Smooth muscle cell (in vitro differentiated cells): ENCODE measurements around the gene AAMP. TPM values are rescaled to one million over a fixed set of nuclear protein-coding genes. Genes with fewer than 3 reads are reported as not detected.
A peak's percentile ranks its signal among the peaks of the same experiment; 100 is the strongest.

ENCODE experiments used
- DNase-seq: peaks from one replicate; lab custom pipeline; 2025; ENCODE audit not compliant: unreplicated experiment; lab: John Stamatoyannopoulos, UW
- H2AFZ ChIP-seq: fragments of 200-600 bp; sonication (generic); 2 replicates; pipeline ENCODE4 v1.6.0; 2016; ENCODE audit warnings: antibody characterized with exemption, low read depth, mild to moderate bottlenecking
- H3F3A ChIP-seq: fragments of 200-600 bp; sonication (generic); 2 replicates; pipeline ENCODE4 v1.6.0; 2017; ENCODE audit warnings: antibody characterized with exemption, low read depth
- H3K27ac ChIP-seq: fragments of 200-600 bp; sonication (generic); 2 replicates; pipeline ENCODE4 v1.5.1; 2016; ENCODE audit warnings: low read depth, mild to moderate bottlenecking
- H3K27me3 ChIP-seq: fragments of 200-600 bp; sonication (generic); 2 replicates; pipeline ENCODE4 v1.6.1; 2016; ENCODE audit warnings: low read depth, mild to moderate bottlenecking
- H3K36me3 ChIP-seq: fragments of 200-600 bp; sonication (generic); 2 replicates; pipeline ENCODE4 v1.5.1; 2016; ENCODE audit warnings: low read depth
- H3K4me1 ChIP-seq: fragments of 200-600 bp; sonication (generic); 2 replicates; pipeline ENCODE4 v1.5.1; 2016; ENCODE audit warnings: low read depth
- H3K4me2 ChIP-seq: fragments of 200-600 bp; sonication (generic); 2 replicates; pipeline ENCODE4 v1.6.0; 2016; ENCODE audit warnings: mild to moderate bottlenecking
- H3K4me3 ChIP-seq: fragments of 200-600 bp; sonication (generic); 2 replicates; pipeline ENCODE4 v1.5.1; 2016; ENCODE audit warnings: mild to moderate bottlenecking
- H3K79me2 ChIP-seq: fragments of 200-600 bp; sonication (generic); 2 replicates; pipeline ENCODE4 v1.6.0; 2016; ENCODE audit warnings: low read depth, mild to moderate bottlenecking
- H3K9ac ChIP-seq: fragments of 200-600 bp; sonication (generic); 2 replicates; pipeline ENCODE4 v1.6.0; 2016; ENCODE audit warnings: low read depth
- H3K9me3 ChIP-seq: fragments of 200-600 bp; sonication (generic); replicated peaks from 2 replicates; pipeline ENCODE4 v1.5.1; 2016; ENCODE audit warnings: low read depth
- H4K20me1 ChIP-seq: fragments of 200-600 bp; sonication (generic); 2 replicates; pipeline ENCODE4 v1.6.0; 2016; ENCODE audit warnings: low read depth
- CTCF ChIP-seq: fragments of 200-600 bp; sonication (generic); IDR thresholded peaks from 2 replicates; pipeline ENCODE4 v1.5.1; 2017; ENCODE audit warnings: borderline replicate concordance, mild to moderate bottlenecking, antibody characterized with exemption; ENCODE audit not compliant: insufficient read depth, poor library complexity, severe bottlenecking
- WGBS: methylation state at CpG from one replicate; pipeline ENCODE4 v1.1.7; 2016; ENCODE audit warnings: low lambda C conversion rate; 5-methylcytosine and 5-hydroxymethylcytosine counted together
- polyA plus RNA-seq: library from polyadenylated mRNA; unstranded; fragments of >200 nt; fragmentation: Nextera tagmentation; extraction: Ambion mirVana; gene quantifications from 2 replicates; pipeline ENCODE4 v1.2.1, GENCODE V29; 2016
- total RNA-seq: library from RNA; depleted of rRNA; stranded (reverse); fragments of >200 nt; gene quantifications from 2 replicates; pipeline ENCODE4 v1.2.3, GENCODE V29; 2014

AAMP gene
- total RNA-seq (58.9 and 71.5 TPM in 2 replicates), polyA plus RNA-seq (95.8 and 135 TPM in 2 replicates)

GRCh38 chr2:218269900-218270720, at the start of gene AAMP, which contains the start of gene PNKD:
Gene AAMP, minus strand, starts transcription at chr2:218270137. Its CDS starts 51 bp downstream, at chr2:218270086.
Gene PNKD, plus strand, starts transcription at chr2:218270519. Its CDS starts 17 bp downstream, at chr2:218270536.
- Histone ChIP-seq H4K20me1 (peaks cover 6% of the 10 kb centered on the region), H3K36me3 (no peaks in the 10 kb centered on the region), H3K27me3 (no peaks in the 10 kb centered on the region), H3K27ac (peak within 1 kb of the TSS; percentile 45), H3K4me2 (peak within 1 kb of the TSS; percentile 97), H3F3A (peaks cover 6% of the 10 kb centered on the region), H3K9me3 (no peaks in the 10 kb centered on the region), H3K4me1 (peaks cover 9% of the 10 kb centered on the region), H3K79me2 (peaks cover 33% of the 10 kb centered on the region), H3K4me3 (peak within 1 kb of the TSS; percentile 86), H3K9ac (peak within 1 kb of the TSS; percentile 78), H2AFZ (no peak within 1 kb of the TSS)
- under 1% methylated on average over 64 of the region's 64 CpGs for WGBS
- peak; percentile 99 for DNase-seq
- no peak for TF ChIP-seq CTCF

GRCh38 chr2:218318241-218318640, 48.3 kb upstream of the AAMP start:
- Histone ChIP-seq H3K79me2 (no peaks in the 10 kb centered on the region), H3K4me3 (no peak overlapping the region), H3K27me3 (no peaks in the 10 kb centered on the region), H3K4me2 (no peak overlapping the region), H3K9ac (no peak overlapping the region), H3K27ac (no peak overlapping the region), H2AFZ (no peak overlapping the region), H3K36me3 (no peaks in the 10 kb centered on the region), H4K20me1 (no peaks in the 10 kb centered on the region), H3K4me1 (no peaks in the 10 kb centered on the region), H3K9me3 (no peaks in the 10 kb centered on the region), H3F3A (no peaks in the 10 kb centered on the region)
- TF ChIP-seq CTCF = no peak
- 98% methylated on average over 7 of the region's 7 CpGs for WGBS
- DNase-seq = no peak

GRCh38 chr2:218317835-218318234, 47.9 kb upstream of the AAMP start:
- Histone ChIP-seq H3K36me3 (no peaks in the 10 kb centered on the region), H3K79me2 (no peaks in the 10 kb centered on the region), H3K27ac (no peak overlapping the region), H3K9ac (no peak overlapping the region), H3K9me3 (no peaks in the 10 kb centered on the region), H3K4me2 (no peak overlapping the region), H3K27me3 (no peaks in the 10 kb centered on the region), H4K20me1 (no peaks in the 10 kb centered on the region), H2AFZ (no peak overlapping the region), H3F3A (no peaks in the 10 kb centered on the region), H3K4me3 (no peak overlapping the region), H3K4me1 (no peaks in the 10 kb centered on the region)
- no peak for TF ChIP-seq CTCF
- DNase-seq = no peak
- WGBS = 95% methylated on average over 4 of the region's 4 CpGs

GRCh38 chr2:218317303-218317630, 47.3 kb upstream of the AAMP start:
- no peaks in the 10 kb centered on the region for H3K4me1 ChIP-seq
- TF ChIP-seq CTCF = no peak
- no peak overlapping the region for H3K9ac ChIP-seq
- H3K27me3 ChIP-seq = no peaks in the 10 kb centered on the region
- DNase-seq = no peak
- no peak overlapping the region for H3K4me2 ChIP-seq
- no peak overlapping the region for H3K27ac ChIP-seq
- no peaks in the 10 kb centered on the region for H3F3A ChIP-seq
- no peaks in the 10 kb centered on the region for H3K79me2 ChIP-seq
- H4K20me1 ChIP-seq = no peaks in the 10 kb centered on the region
- no peak overlapping the region for H3K4me3 ChIP-seq
- no peaks in the 10 kb centered on the region for H3K9me3 ChIP-seq
- 83% methylated on average over 1 of the region's 1 CpG for WGBS
- no peaks in the 10 kb centered on the region for H3K36me3 ChIP-seq
- H2AFZ ChIP-seq = no peak overlapping the region
